Vagina (tissue), 2 donors: ENCODE results near the gene CLEC7A. TPM values are rescaled to one million over a fixed set of nuclear protein-coding genes. Genes with fewer than 3 reads are reported as not detected.

ENCODE experiments used
- DNase-seq, 2 donors: peaks; one replicate each; pipeline ENCODE4 v3.0.0-alpha.2; 2017; ENCODE audit errors: extremely low spot score in 2 of 2
- H3K27ac ChIP-seq: fragments of 200-600 bp; sonication (generic); one replicate; pipeline ENCODE4 v1.5.1; 2019
- H3K27me3 ChIP-seq: fragments of 200-600 bp; sonication (generic); one replicate; pipeline ENCODE4 v1.5.1; 2019
- H3K36me3 ChIP-seq, 2 donors: fragments of 200-600 bp; sonication (generic); one replicate each; pipeline ENCODE4 v1.5.1; 2017 to 2019
- H3K4me1 ChIP-seq: fragments of 200-600 bp; sonication (generic); one replicate; pipeline ENCODE4 v1.5.1; 2019
- H3K4me3 ChIP-seq, 2 donors: fragments of 200-600 bp; sonication (generic); 1 replicate in 1 of 2; 2 replicates in 1 of 2; pipeline ENCODE4 v1.5.1; 2016 to 2019
- H3K9me3 ChIP-seq: fragments of 200-600 bp; sonication (generic); one replicate; pipeline ENCODE4 v1.5.1; 2019
- CTCF ChIP-seq, 3 experiments: fragments of 450-650 bp in 2 of 3; fragments of 200-600 bp in 1 of 3; sonication (generic) in 1 of 3; IDR thresholded peaks; one replicate each; pipeline ENCODE4 v1.5.1; 2017 to 2019; ENCODE audit warnings: antibody characterized with exemption in 3 of 3, mild to moderate bottlenecking in 2 of 3, moderate library complexity in 2 of 3
- POLR2A ChIP-seq, 2 donors: fragments of 450-650 bp; IDR thresholded peaks; one replicate each; pipeline ENCODE4 v1.6.1; 2017; ENCODE audit warnings: antibody characterized with exemption in 2 of 2, mild to moderate bottlenecking in 2 of 2, moderate library complexity in 2 of 2
- POLR2AphosphoS5 ChIP-seq, 2 donors: sonication (generic); formaldehyde crosslinking; IDR thresholded peaks; one replicate each; pipeline ENCODE4 v1.9.0; 2017; ENCODE audit warnings: antibody characterized with exemption in 2 of 2, mild to moderate bottlenecking in 2 of 2, low read depth in 1 of 2; ENCODE audit not compliant: insufficient read depth in 1 of 2
- intact Hi-C: fragments of 100-400 bp; cut with DNase I; formaldehyde crosslinking; loops from one replicate; pipeline ENCODE4 v1.15.1; 2023
- total RNA-seq: library from RNA; depleted of rRNA; stranded (reverse); fragments of >200 nt; gene quantifications from one replicate; pipeline ENCODE4 v1.2.3, GENCODE V29; 2016

Gene CLEC7A
- total RNA-seq, 1 donor from 2014 or later, result 7.9 TPM

GRCh38 chr12:10121278-10121677 is 8.7 kb downstream of the CLEC7A start:
- DNase-seq, result no peak
- Histone ChIP-seq H3K27ac (no peak overlapping the region), H3K4me3 (no peak overlapping the region), H3K9me3 (no peaks in the 10 kb centered on the region), H3K4me1 (no peaks in the 10 kb centered on the region), H3K27me3 (no peaks in the 10 kb centered on the region), H3K36me3 (no peaks in the 10 kb centered on the region)
- TF ChIP-seq CTCF (IDR thresholded peaks at IDR 0.05) (no peak), POLR2AphosphoS5 (IDR thresholded peaks at IDR 0.05; ENCODE audit: insufficient read depth in 1 of 2, low read depth in 1 of 2) (no peak), POLR2A (IDR thresholded peaks at IDR 0.05) (no peak)
- intact Hi-C loops, result no loop called here

- DNase-seq, result no peak
- Histone ChIP-seq H3K4me1 (no peaks in the 10 kb centered on the region), H3K4me3 (no peak overlapping the region), H3K27me3 (no peaks in the 10 kb centered on the region), H3K36me3 (no peaks in the 10 kb centered on the region), H3K9me3 (no peaks in the 10 kb centered on the region), H3K27ac (no peak overlapping the region)
- no peak for TF ChIP-seq POLR2A (IDR thresholded peaks at IDR 0.05)
- TF ChIP-seq CTCF (IDR thresholded peaks at IDR 0.05), result no peak
- no peak for TF ChIP-seq POLR2AphosphoS5 (IDR thresholded peaks at IDR 0.05; ENCODE audit: insufficient read depth in 1 of 2, low read depth in 1 of 2)
- intact Hi-C loops, result no loop called here
These were observed 10.9 kb downstream of the CLEC7A start for GRCh38 chr12:10119066-10119465.

GRCh38 chr12:10115890-10116289 is 14.1 kb downstream of the CLEC7A start:
- DNase-seq, result no peak
- no peaks in the 10 kb centered on the region for H3K36me3 ChIP-seq
- no peak overlapping the region for H3K4me3 ChIP-seq
- no peaks in the 10 kb centered on the region for H3K9me3 ChIP-seq
- no peaks in the 10 kb centered on the region for H3K27me3 ChIP-seq
- intact Hi-C loops, result no loop called here
- no peak overlapping the region for H3K27ac ChIP-seq
- no peaks in the 10 kb centered on the region for H3K4me1 ChIP-seq
- TF ChIP-seq POLR2AphosphoS5 (IDR thresholded peaks at IDR 0.05; ENCODE audit: insufficient read depth in 1 of 2, low read depth in 1 of 2) (peak in 1 of 2 donors; percentile 9), POLR2A (IDR thresholded peaks at IDR 0.05) (no peak)

- no peaks in the 10 kb centered on the region for H3K27me3 ChIP-seq
- H3K4me3 ChIP-seq, result no peak overlapping the region
- H3K4me1 ChIP-seq, result no peaks in the 10 kb centered on the region
- no peaks in the 10 kb centered on the region for H3K36me3 ChIP-seq
- DNase-seq, result no peak
- TF ChIP-seq POLR2A (IDR thresholded peaks at IDR 0.05), result no peak
- TF ChIP-seq POLR2AphosphoS5 (IDR thresholded peaks at IDR 0.05; ENCODE audit: insufficient read depth in 1 of 2, low read depth in 1 of 2), result no peak
- no peak for TF ChIP-seq CTCF (IDR thresholded peaks at IDR 0.05)
- H3K9me3 ChIP-seq, result no peaks in the 10 kb centered on the region
- intact Hi-C loops, result no loop called here
- no peak overlapping the region for H3K27ac ChIP-seq
These were observed 14.7 kb downstream of the CLEC7A start for GRCh38 chr12:10115311-10115710.

- H3K27ac ChIP-seq, result no peak overlapping the region
- no peaks in the 10 kb centered on the region for H3K27me3 ChIP-seq
- TF ChIP-seq POLR2AphosphoS5 (IDR thresholded peaks at IDR 0.05; ENCODE audit: insufficient read depth in 1 of 2, low read depth in 1 of 2) (no peak), POLR2A (IDR thresholded peaks at IDR 0.05) (no peak), CTCF (IDR thresholded peaks at IDR 0.05) (no peak)
- no peak overlapping the region for H3K4me3 ChIP-seq
- intact Hi-C loops, result no loop called here
- no peaks in the 10 kb centered on the region for H3K4me1 ChIP-seq
- no peaks in the 10 kb centered on the region for H3K9me3 ChIP-seq
- DNase-seq, result no peak
- no peaks in the 10 kb centered on the region for H3K36me3 ChIP-seq
These were observed 16.1 kb downstream of the CLEC7A start for GRCh38 chr12:10113920-10114319.
